Suppressor macrophage (primary cell): ENCODE data around the gene CENPM.

Experiments
- DNase-seq, 4 experiments: peaks; one replicate each; pipeline ENCODE4 v3.0.0-alpha.2; 2020 to 2022

CENPM gene

GRCh38 chr22:41898645-41899044 is 48.3 kb downstream of the CENPM start:
- DNase-seq, result no peak

- no peak for DNase-seq
Observed at GRCh38 chr22:41893591-41894375, 53.2 kb downstream of the CENPM start.

DNA sequence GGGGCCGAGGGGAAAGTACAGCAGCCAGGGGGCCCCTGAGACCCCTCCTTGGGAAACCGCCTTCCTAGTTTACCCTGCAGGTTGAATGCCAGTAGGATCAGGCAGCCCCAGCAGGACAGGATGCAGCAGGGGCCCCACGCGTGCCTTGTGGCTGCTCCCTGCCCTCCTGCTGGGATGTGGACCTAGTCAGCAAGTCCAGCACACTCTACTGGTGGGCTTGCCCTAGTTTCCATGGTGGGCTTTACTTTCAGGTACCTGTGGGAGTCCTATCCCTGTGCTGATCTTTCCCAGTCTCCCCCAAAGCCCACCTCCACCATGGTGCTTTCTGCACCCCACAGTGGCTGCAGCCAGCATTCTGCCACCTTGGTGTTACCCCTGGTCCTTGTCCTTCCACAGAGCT is 54.2 kb downstream of the CENPM start:
- DNase-seq, result no peak

DNA sequence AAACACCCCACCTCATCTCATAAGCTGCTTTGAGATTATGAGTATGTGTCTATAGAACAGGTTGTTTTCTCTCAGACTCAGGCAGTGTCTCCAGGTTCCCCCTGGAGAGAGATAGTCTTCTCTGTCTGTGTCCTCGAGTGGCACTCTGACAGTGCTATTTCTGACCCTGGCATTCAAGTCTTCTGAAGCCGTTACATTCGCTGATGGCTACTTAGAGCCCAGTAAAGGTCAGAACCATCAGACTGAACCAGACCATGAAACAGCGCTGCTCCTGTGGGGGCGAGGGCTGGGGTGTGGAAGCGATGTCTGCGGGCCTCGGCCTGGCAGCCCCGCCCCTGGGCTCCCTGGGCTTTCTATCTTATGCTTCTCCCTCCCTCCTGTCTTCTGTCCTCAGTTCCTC is 55.5 kb downstream of the CENPM start:
- DNase-seq, result no peak
